ENCODE results near the gene UBE2E3.

Gene UBE2E3

GRCh38 chr2:180979749-180980105 is 678 bp upstream of the UBE2E3 start:
- no peak for DNase-seq

GRCh38 chr2:180980943-180981911 is 822 bp downstream of the UBE2E3 start:
- peak; percentile 44 for DNase-seq

GRCh38 chr2:180983468-180984242 is 3.2 kb downstream of the UBE2E3 start:
- DNase-seq = peak; percentile 43

GRCh38 chr2:180985771-180986395 is 5.5 kb downstream of the UBE2E3 start:
- DNase-seq = no peak

GRCh38 chr2:180987146-180987545 is 6.7 kb downstream of the UBE2E3 start:
- no peak for DNase-seq

- DNase-seq = no peak
Measured at GRCh38 chr2:180990337-180990736, 9.9 kb downstream of the UBE2E3 start.

- DNase-seq = no peak
Measured at GRCh38 chr2:180990794-180991193, 10.4 kb downstream of the UBE2E3 start.

GRCh38 chr2:180991361-180991760 is 11.0 kb downstream of the UBE2E3 start:
- no peak for DNase-seq

GRCh38 chr2:180991820-180992219 is 11.4 kb downstream of the UBE2E3 start:
- no peak for DNase-seq

GRCh38 chr2:180992994-180993393 is 12.6 kb downstream of the UBE2E3 start:
- DNase-seq = no peak

GRCh38 chr2:180999274-180999964 is 19.0 kb downstream of the UBE2E3 start:
- DNase-seq = no peak

- no peak for DNase-seq
Measured at GRCh38 chr2:181004647-181005325, 24.4 kb downstream of the UBE2E3 start.

- DNase-seq = no peak
Measured at GRCh38 chr2:181005326-181005655, 24.9 kb downstream of the UBE2E3 start.

GRCh38 chr2:181005809-181006208 is 25.4 kb downstream of the UBE2E3 start:
- no peak for DNase-seq

- DNase-seq = no peak
Measured at GRCh38 chr2:181007086-181007837, 26.9 kb downstream of the UBE2E3 start.

- DNase-seq = no peak
Measured at GRCh38 chr2:181008407-181008806, 28.0 kb downstream of the UBE2E3 start.

- DNase-seq = no peak
Measured at GRCh38 chr2:181021199-181021789, 40.9 kb downstream of the UBE2E3 start.

GRCh38 chr2:181022652-181023051 is 42.2 kb downstream of the UBE2E3 start:
- DNase-seq = no peak

- DNase-seq = no peak
Measured at GRCh38 chr2:181025004-181025403, 44.6 kb downstream of the UBE2E3 start.

GRCh38 chr2:181036445-181036844 is 56.0 kb downstream of the UBE2E3 start:
- DNase-seq = no peak
